H1 (cell line): ENCODE results near the gene SLC22A13. TPM values are rescaled to one million over a fixed set of nuclear protein-coding genes. Genes with fewer than 3 reads are reported as not detected.
"Not testable (repeated sequence)": the region's sequence is repeated elsewhere in the genome, so short reads cannot be mapped to it uniquely, and the experiment has no call there.

Source experiments
- CTCF ChIA-PET: fragments of 300-600 bp; sonication (Branson Sonifier 250); formaldehyde crosslinking; loops from one replicate; lab custom pipeline; 2021; ENCODE audit not compliant: partially characterized antibody; lab: Charles Lee
- POLR2A ChIA-PET: fragments of 300-600 bp; sonication (Branson Sonifier 250); formaldehyde crosslinking; loops from one replicate; lab custom pipeline; 2021; ENCODE audit warnings: inconsistent platforms; ENCODE audit not compliant: partially characterized antibody; lab: Charles Lee
- DNase-seq, 2 experiments: peaks; one replicate each; pipeline versions ENCODE4 v3.0.0 to v3.0.0-alpha.2; 2010 to 2022; ENCODE audit warnings: low spot score in 2 of 2, low read depth in 1 of 2, mixed read lengths in 1 of 2
- FAIRE-seq: peaks from 2 replicates; lab custom pipeline; 2011; peaks lifted over from hg19 to GRCh38; lab: Jason Lieb, UNC
- H2AFZ ChIP-seq: 2 replicates; pipeline ENCODE4 v1.8.1; 2012; ENCODE audit warnings: low read length, inconsistent platforms
- H2AK5ac ChIP-seq: 2 replicates; pipeline ENCODE4 v1.6.1; 2013; ENCODE audit warnings: low read depth, low read length
- H2BK120ac ChIP-seq: replicated peaks from 2 replicates; pipeline ENCODE3; 2013; ENCODE audit warnings: low read depth, low read length, inconsistent platforms
- H2BK12ac ChIP-seq: 2 replicates; pipeline ENCODE4 v1.6.1; 2013; ENCODE audit warnings: low read depth, low read length
- H2BK15ac ChIP-seq: 2 replicates; pipeline ENCODE4 v1.6.1; 2013; ENCODE audit warnings: low read length
- H2BK20ac ChIP-seq: 2 replicates; pipeline ENCODE4 v1.6.1; 2013; ENCODE audit warnings: low read length
- H2BK5ac ChIP-seq: 2 replicates; pipeline ENCODE4 v1.6.1; 2013; ENCODE audit warnings: low read depth, low read length
- H3K14ac ChIP-seq: 2 replicates; pipeline ENCODE4 v1.6.1; 2013; ENCODE audit warnings: inconsistent platforms; ENCODE audit not compliant: insufficient read length
- H3K18ac ChIP-seq: 2 replicates; pipeline ENCODE4 v1.6.1; 2013; ENCODE audit warnings: low read length; ENCODE audit errors: extremely low read depth
- H3K23ac ChIP-seq: 2 replicates; pipeline ENCODE4 v1.6.1; 2013; ENCODE audit warnings: inconsistent platforms; ENCODE audit not compliant: insufficient read length
- H3K23me2 ChIP-seq: 2 replicates; pipeline ENCODE4 v1.6.1; 2013; ENCODE audit warnings: low read depth, low read length
- H3K27ac ChIP-seq: 2 replicates; pipeline ENCODE4 v1.6.1; 2011; ENCODE audit warnings: low read depth, low read length, inconsistent platforms
- H3K27me3 ChIP-seq, 4 experiments: replicated peaks in 1 of 4; 1 replicate in 1 of 4; 2 replicates in 3 of 4; pipeline versions ENCODE4 v1.6.1 to v1.8.1; 2011 to 2013; ENCODE audit warnings: low read length in 3 of 4, mild to moderate bottlenecking in 3 of 4, inconsistent platforms in 2 of 4, mixed read lengths in 2 of 4, moderate library complexity in 1 of 4; ENCODE audit not compliant: control insufficient read depth in 3 of 4, insufficient read depth in 3 of 4; ENCODE audit errors: extremely low read depth in 1 of 4
- H3K36me3 ChIP-seq, 4 experiments: 2 replicates each; pipeline versions ENCODE4 v1.6.1 to v1.8.1; 2011 to 2013; ENCODE audit warnings: mild to moderate bottlenecking in 4 of 4, low read length in 3 of 4, moderate library complexity in 2 of 4, control low read depth in 1 of 4, inconsistent platforms in 1 of 4; ENCODE audit not compliant: insufficient read depth in 4 of 4, control insufficient read depth in 2 of 4
- H3K4ac ChIP-seq: replicated peaks from 2 replicates; pipeline ENCODE3; 2013; ENCODE audit warnings: low read length, low read depth, mixed read lengths, inconsistent platforms; ENCODE audit not compliant: insufficient read length
- H3K4me1 ChIP-seq, 4 experiments: replicated peaks in 1 of 4; 1 replicate in 1 of 4; 2 replicates in 3 of 4; pipeline versions ENCODE4 v1.6.1 to v1.8.1; 2011 to 2013; ENCODE audit warnings: low read length in 3 of 4, inconsistent platforms in 2 of 4, mixed read lengths in 1 of 4; ENCODE audit not compliant: insufficient read depth in 4 of 4, control insufficient read depth in 3 of 4
- H3K4me2 ChIP-seq, 2 experiments: 2 replicates each; pipeline versions ENCODE4 v1.6.1 to v1.8.1; 2011 to 2013; ENCODE audit warnings: low read depth in 2 of 2, low read length in 2 of 2, control low read depth in 1 of 2, inconsistent platforms in 1 of 2, mild to moderate bottlenecking in 1 of 2; ENCODE audit not compliant: insufficient read depth in 1 of 2
- H3K4me3 ChIP-seq, 4 experiments: fragments of 200-600, 300-600 bp in 1 of 4; sonication (generic), shearing (Covaris generic), sonication (Bioruptor Twin) in 1 of 4; 2 replicates each; pipeline versions ENCODE4 v1.5.1 to v1.8.1; 2011 to 2016; ENCODE audit warnings: low read length in 4 of 4, low read depth in 3 of 4, control low read depth in 2 of 4, inconsistent platforms in 2 of 4, mild to moderate bottlenecking in 2 of 4, mixed read lengths in 1 of 4, moderate library complexity in 1 of 4; ENCODE audit not compliant: insufficient read depth in 2 of 4; ENCODE audit errors: extremely low read depth in 1 of 4
- H3K56ac ChIP-seq: replicated peaks from 2 replicates; pipeline ENCODE3; 2013; ENCODE audit warnings: low read depth, mild to moderate bottlenecking, mixed read lengths, low read length, inconsistent platforms; ENCODE audit not compliant: insufficient read length
- H3K79me1 ChIP-seq: 2 replicates; pipeline ENCODE4 v1.6.1; 2013; ENCODE audit warnings: low read depth, low read length, control low read depth
- H3K79me2 ChIP-seq, 2 experiments: 2 replicates each; pipeline versions ENCODE4 v1.6.1 to v1.8.1; 2012 to 2013; ENCODE audit warnings: low read length in 2 of 2, mild to moderate bottlenecking in 2 of 2, inconsistent platforms in 1 of 2; ENCODE audit not compliant: insufficient read depth in 2 of 2, control insufficient read depth in 1 of 2
- H3K9ac ChIP-seq, 4 experiments: replicated peaks in 1 of 4; 1 replicate in 1 of 4; 2 replicates in 3 of 4; pipeline versions ENCODE4 v1.6.1 to v1.8.1; 2011 to 2013; ENCODE audit warnings: low read depth in 3 of 4, low read length in 3 of 4, control low read depth in 2 of 4, mild to moderate bottlenecking in 2 of 4, moderate library complexity in 2 of 4, inconsistent platforms in 1 of 4; ENCODE audit errors: extremely low read depth in 1 of 4
- H3K9me3 ChIP-seq, 2 experiments: 2 replicates each; pipeline versions ENCODE4 v1.6.1 to v1.8.1; 2012 to 2013; ENCODE audit warnings: mild to moderate bottlenecking in 2 of 2, moderate library complexity in 2 of 2, control low read depth in 1 of 2, inconsistent platforms in 1 of 2, low read depth in 1 of 2, low read length in 1 of 2, mixed read lengths in 1 of 2; ENCODE audit not compliant: insufficient read depth in 2 of 2
- H4K20me1 ChIP-seq, 2 experiments: replicated peaks in 1 of 2; 2 replicates each; pipeline versions ENCODE3 to v1.8.1; 2011 to 2013; ENCODE audit warnings: inconsistent platforms in 2 of 2, low read length in 2 of 2, mild to moderate bottlenecking in 1 of 2; ENCODE audit not compliant: insufficient read depth in 2 of 2, control insufficient read depth in 1 of 2
- H4K5ac ChIP-seq: 2 replicates; pipeline ENCODE4 v1.6.1; 2013; ENCODE audit warnings: low read length, low read depth, mixed read lengths, inconsistent platforms; ENCODE audit not compliant: insufficient read length
- H4K8ac ChIP-seq: 2 replicates; pipeline ENCODE4 v1.8.0; 2013; ENCODE audit warnings: mild to moderate bottlenecking, moderate library complexity, low read length, inconsistent platforms; ENCODE audit not compliant: insufficient read depth; ENCODE audit errors: extremely low read depth
- H4K91ac ChIP-seq: replicated peaks from 2 replicates; pipeline ENCODE3; 2013; ENCODE audit warnings: low read length, mixed read lengths, inconsistent platforms; ENCODE audit not compliant: insufficient read length
- WGBS, 2 experiments: shearing (Covaris generic) in 1 of 2; methylation state at CpG; one replicate each; pipeline versions ENCODE4 v1.1.6 to v1.1.7; 2013 to 2015; ENCODE audit warnings: low lambda C conversion rate in 2 of 2, mixed read lengths in 2 of 2, inconsistent platforms in 1 of 2, low coverage in 1 of 2, missing lambda C conversion rate in 1 of 2; ENCODE audit not compliant: insufficient replicate concordance in 2 of 2, insufficient coverage in 1 of 2, insufficient read length in 1 of 2; ENCODE audit errors: extremely low coverage in 1 of 2, missing lambda C conversion rate in 1 of 2; 5-methylcytosine and 5-hydroxymethylcytosine counted together
- polyA plus RNA-seq, 7 experiments: library from polyadenylated mRNA; depleted of rRNA in 3 of 7; stranded (reverse) in 5 of 7; unstranded in 2 of 7; fragments of >200 nt in 5 of 7; fragments of 200-250 nt in 2 of 7; gene quantifications; 1 replicate in 5 of 7; 2 replicates in 1 of 7; 4 replicates in 1 of 7; pipeline versions ENCODE4 v1.2.1 to v1.2.3, GENCODE V29; 2011 to 2013; ENCODE audit warnings: missing spikeins in 2 of 7, mixed read lengths in 2 of 7
- total RNA-seq: library from RNA; stranded (reverse); fragmentation: NEBNext Ultra II Directional; extraction: Animal tissue kit (Norgen Biotek cat#: 25700); gene quantifications from 2 replicates; pipeline ENCODE4 v1.2.1, GENCODE V29; 2021

Gene SLC22A13
- total and polyA plus RNA-seq, 2 of the 8 experiments (the other 6 are each of a cell fraction or from before 2014, with no cell fraction given), result 0.05 to 0.41 TPM

- WGBS, 2 experiments, result 87% methylated on average over 4 of the region's 4 CpGs; no CpG with 5 or more reads in 1 of the 2 experiments
- H4K91ac ChIP-seq, H3K23ac ChIP-seq, H2AFZ ChIP-seq, H2BK120ac ChIP-seq, H3K9ac ChIP-seq, DNase-seq, H3K9me3 ChIP-seq, H2BK20ac ChIP-seq, H3K27ac ChIP-seq, H2BK5ac ChIP-seq, H3K18ac ChIP-seq, H3K27me3 ChIP-seq, FAIRE-seq, H3K56ac ChIP-seq, H3K79me1 ChIP-seq, H3K4me3 ChIP-seq, H3K36me3 ChIP-seq, H3K4ac ChIP-seq, H2BK12ac ChIP-seq, H3K23me2 ChIP-seq, H3K14ac ChIP-seq, H2AK5ac ChIP-seq, H4K5ac ChIP-seq, H4K20me1 ChIP-seq, H2BK15ac ChIP-seq, H3K79me2 ChIP-seq, H3K4me2 ChIP-seq, POLR2A ChIA-PET, H4K8ac ChIP-seq, H3K4me1 ChIP-seq: not testable (repeated sequence)
- CTCF ChIA-PET, result interaction anchor here (0.6 to 1.4 kb wide), 5 partner anchors 7 to 816 kb away, joined by 3 to 5 read pairs (median 3); no protein-coding TSS in a partner anchor
Observed at GRCh38 chr3:38320638-38321037, 55.0 kb downstream of the SLC22A13 start.
